Osteoblast (primary cell): ENCODE measurements around the gene GIPC1. TPM values are rescaled to one million over a fixed set of nuclear protein-coding genes. Genes with fewer than 3 reads are reported as not detected.

Experiments used
- DNase-seq: peaks from one replicate; pipeline ENCODE4 v3.0.0; 2011; ENCODE audit warnings: low spot score, mixed read lengths; ENCODE audit not compliant: insufficient read length; ENCODE audit errors: missing footprints
- H2AFZ ChIP-seq: 2 replicates; pipeline ENCODE4 v1.6.0; 2011; ENCODE audit warnings: mild to moderate bottlenecking, low read length
- H3K27ac ChIP-seq: 2 replicates; pipeline ENCODE4 v1.5.1; 2011; ENCODE audit warnings: mild to moderate bottlenecking, low read depth, low read length, moderate library complexity
- H3K27me3 ChIP-seq: 2 replicates; pipeline ENCODE4 v1.6.0; 2012; ENCODE audit warnings: mild to moderate bottlenecking, control low read depth, inconsistent platforms, low read length, moderate library complexity; ENCODE audit not compliant: insufficient read depth
- H3K36me3 ChIP-seq: 2 replicates; pipeline ENCODE4 v1.5.1; 2011; ENCODE audit warnings: mild to moderate bottlenecking, low read length, control low read depth, moderate library complexity; ENCODE audit not compliant: insufficient read depth
- H3K4me1 ChIP-seq: 2 replicates; pipeline ENCODE4 v1.5.1; 2011; ENCODE audit warnings: mild to moderate bottlenecking, low read length, control low read depth, moderate library complexity; ENCODE audit not compliant: insufficient read depth
- H3K4me2 ChIP-seq: 2 replicates; pipeline ENCODE4 v1.6.0; 2011; ENCODE audit warnings: mild to moderate bottlenecking, low read length; ENCODE audit not compliant: insufficient read depth
- H3K4me3 ChIP-seq: fragments of 200-600 bp; sonication (generic); 3 replicates; pipeline ENCODE4 v1.5.1; 2012; ENCODE audit warnings: mild to moderate bottlenecking, low read length, inconsistent platforms; ENCODE audit not compliant: insufficient read depth
- H3K79me2 ChIP-seq: 2 replicates; pipeline ENCODE4 v1.6.0; 2012; ENCODE audit warnings: mild to moderate bottlenecking, low read length, control low read depth, inconsistent platforms; ENCODE audit not compliant: insufficient read depth
- H3K9me3 ChIP-seq: 2 replicates; pipeline ENCODE4 v1.5.1; 2011; ENCODE audit warnings: low read depth, low read length, control low read depth
- H4K20me1 ChIP-seq: 2 replicates; pipeline ENCODE4 v1.6.0; 2012; ENCODE audit warnings: mild to moderate bottlenecking, low read length, control low read depth; ENCODE audit not compliant: insufficient read depth
- total RNA-seq: library from RNA; depleted of rRNA; stranded (reverse); fragments of >200 nt; gene quantifications from 2 replicates; pipeline ENCODE4 v1.2.3, GENCODE V29; 2012
- TF ChIP-seq, protein P1 (sequence below): IDR thresholded peaks from 2 replicates; pipeline ENCODE4 v1.5.1; 2011; ENCODE audit warnings: mild to moderate bottlenecking, low read depth, low read length, moderate library complexity; ENCODE audit errors: extremely low read depth

The GIPC1 gene
- total RNA-seq, 1 donor: 115 TPM

DNA sequence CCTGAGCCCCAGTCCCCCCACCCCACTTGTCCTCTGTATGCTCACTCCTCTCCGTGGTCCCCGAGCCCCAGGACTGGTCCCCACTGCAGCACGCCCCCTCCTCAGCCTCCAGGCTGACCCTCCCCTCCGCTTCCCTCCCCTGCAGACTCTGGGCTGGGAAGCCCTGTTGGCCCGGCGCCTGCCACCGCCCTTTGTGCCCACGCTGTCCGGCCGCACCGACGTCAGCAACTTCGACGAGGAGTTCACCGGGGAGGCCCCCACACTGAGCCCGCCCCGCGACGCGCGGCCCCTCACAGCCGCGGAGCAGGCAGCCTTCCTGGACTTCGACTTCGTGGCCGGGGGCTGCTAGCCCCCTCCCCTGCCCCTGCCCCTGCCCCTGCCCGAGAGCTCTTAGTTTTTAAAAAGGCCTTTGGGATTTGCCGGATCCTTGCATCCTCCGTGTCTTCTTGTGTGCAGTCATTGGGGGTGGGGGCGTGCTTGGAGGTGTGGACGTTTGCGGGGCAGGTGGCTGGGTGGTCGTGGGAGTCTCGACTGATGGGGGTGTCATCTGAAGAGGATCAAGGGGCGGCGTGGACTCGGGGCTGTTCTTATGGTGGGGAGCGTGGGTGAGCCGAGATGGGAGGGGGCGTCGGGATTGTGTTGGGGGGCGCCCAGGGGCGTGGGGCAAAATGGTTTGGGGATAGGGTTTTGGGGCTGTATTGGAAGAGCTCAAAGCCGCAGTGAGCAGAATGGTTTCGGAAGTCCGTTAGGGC is 24.3 kb downstream of the GIPC1 start:
- Histone ChIP-seq H3K9me3 (no peaks in the 10 kb centered on the region), H2AFZ (no peak overlapping the region)

DNA sequence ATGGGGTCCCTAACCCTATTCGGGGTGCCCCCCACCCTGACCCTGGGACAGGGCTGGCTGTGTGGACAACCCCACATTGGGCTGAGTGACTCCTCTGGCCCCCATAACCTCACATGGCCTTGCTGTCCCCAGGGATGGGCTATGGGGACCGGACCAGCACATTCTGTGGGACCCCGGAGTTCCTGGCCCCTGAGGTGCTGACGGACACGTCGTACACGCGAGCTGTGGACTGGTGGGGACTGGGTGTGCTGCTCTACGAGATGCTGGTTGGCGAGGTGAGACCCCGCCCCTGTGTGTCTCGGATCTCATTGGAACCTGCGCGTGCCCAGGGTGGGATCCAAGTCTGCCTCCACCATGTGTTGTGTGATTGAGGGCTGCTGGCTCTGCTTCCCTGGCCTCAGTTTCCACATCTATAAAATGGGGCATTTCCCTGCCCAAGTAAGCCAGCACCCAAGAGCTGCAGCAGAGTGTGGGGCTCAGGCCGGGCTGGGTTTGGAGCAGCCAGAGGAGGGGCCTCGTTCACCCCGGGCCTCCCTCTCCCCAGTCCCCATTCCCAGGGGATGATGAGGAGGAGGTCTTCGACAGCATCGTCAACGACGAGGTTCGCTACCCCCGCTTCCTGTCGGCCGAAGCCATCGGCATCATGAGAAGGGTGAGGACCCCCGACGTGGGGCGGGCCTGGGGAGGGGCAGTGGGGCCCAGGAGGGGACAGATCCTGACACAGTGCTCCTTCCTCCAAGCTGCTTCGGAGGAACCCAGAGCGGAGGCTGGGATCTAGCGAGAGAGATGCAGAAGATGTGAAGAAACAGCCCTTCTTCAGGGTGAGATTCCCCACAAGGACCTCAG is 25.7 kb downstream of the GIPC1 start:
- Histone ChIP-seq H3K27me3 (peaks cover 9% of the 10 kb centered on the region), H3K4me3 (no peak overlapping the region), H3K79me2 (no peaks in the 10 kb centered on the region), H2AFZ (no peak overlapping the region), H3K4me2 (no peak overlapping the region), H3K36me3 (peaks cover 14% of the 10 kb centered on the region), H3K27ac (no peak overlapping the region), H3K9me3 (no peaks in the 10 kb centered on the region), H4K20me1 (peaks cover 8% of the 10 kb centered on the region), H3K4me1 (peaks cover 7% of the 10 kb centered on the region)
- TF ChIP-seq, protein P1, sequence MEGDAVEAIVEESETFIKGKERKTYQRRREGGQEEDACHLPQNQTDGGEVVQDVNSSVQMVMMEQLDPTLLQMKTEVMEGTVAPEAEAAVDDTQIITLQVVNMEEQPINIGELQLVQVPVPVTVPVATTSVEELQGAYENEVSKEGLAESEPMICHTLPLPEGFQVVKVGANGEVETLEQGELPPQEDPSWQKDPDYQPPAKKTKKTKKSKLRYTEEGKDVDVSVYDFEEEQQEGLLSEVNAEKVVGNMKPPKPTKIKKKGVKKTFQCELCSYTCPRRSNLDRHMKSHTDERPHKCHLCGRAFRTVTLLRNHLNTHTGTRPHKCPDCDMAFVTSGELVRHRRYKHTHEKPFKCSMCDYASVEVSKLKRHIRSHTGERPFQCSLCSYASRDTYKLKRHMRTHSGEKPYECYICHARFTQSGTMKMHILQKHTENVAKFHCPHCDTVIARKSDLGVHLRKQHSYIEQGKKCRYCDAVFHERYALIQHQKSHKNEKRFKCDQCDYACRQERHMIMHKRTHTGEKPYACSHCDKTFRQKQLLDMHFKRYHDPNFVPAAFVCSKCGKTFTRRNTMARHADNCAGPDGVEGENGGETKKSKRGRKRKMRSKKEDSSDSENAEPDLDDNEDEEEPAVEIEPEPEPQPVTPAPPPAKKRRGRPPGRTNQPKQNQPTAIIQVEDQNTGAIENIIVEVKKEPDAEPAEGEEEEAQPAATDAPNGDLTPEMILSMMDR: no peak
- DNase-seq: peak; percentile 89

More for the DNA sequence above, 24.3 kb downstream of the GIPC1 start:
- no peak overlapping the region for H3K27ac ChIP-seq
- H3K79me2 ChIP-seq: no peaks in the 10 kb centered on the region
- DNase-seq: peak; percentile 66
- H4K20me1 ChIP-seq: peaks cover 15% of the 10 kb centered on the region
- TF ChIP-seq, protein P1: no peak
- peak overlapping the region; percentile 42 for H3K4me3 ChIP-seq
- peaks cover 14% of the 10 kb centered on the region for H3K4me1 ChIP-seq
- peaks cover 9% of the 10 kb centered on the region for H3K27me3 ChIP-seq
- peak overlapping the region; percentile 57 for H3K4me2 ChIP-seq
- H3K36me3 ChIP-seq: peaks cover 9% of the 10 kb centered on the region

DNA sequence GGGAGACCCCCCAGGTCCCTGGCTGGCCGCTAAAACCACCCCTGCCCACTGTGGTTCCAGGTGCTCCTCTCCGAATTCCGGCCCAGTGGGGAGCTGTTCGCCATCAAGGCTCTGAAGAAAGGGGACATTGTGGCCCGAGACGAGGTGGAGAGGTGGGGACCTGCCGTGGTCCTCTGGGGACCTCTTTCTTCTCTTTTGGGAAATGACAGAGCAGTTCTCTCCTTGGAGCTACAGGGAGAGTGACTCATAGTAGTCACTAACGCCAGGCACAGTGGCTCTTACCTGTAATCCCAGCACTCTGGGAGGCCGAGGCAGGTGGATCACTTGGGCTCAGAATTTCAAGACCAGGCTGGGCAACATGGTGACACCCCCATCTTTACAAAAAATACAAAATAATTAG is 28.1 kb downstream of the GIPC1 start:
- Histone ChIP-seq H3K9me3 (no peaks in the 10 kb centered on the region), H3K36me3 (peaks cover 29% of the 10 kb centered on the region), H3K4me2 (no peak overlapping the region), H3K4me3 (no peak overlapping the region), H3K27ac (no peak overlapping the region), H3K4me1 (peaks cover 3% of the 10 kb centered on the region), H4K20me1 (peaks cover 6% of the 10 kb centered on the region), H3K27me3 (peaks cover under 1% of the 10 kb centered on the region), H2AFZ (no peak overlapping the region), H3K79me2 (no peaks in the 10 kb centered on the region)
- DNase-seq: peak; percentile 71
- TF ChIP-seq, protein P1: no peak

DNA sequence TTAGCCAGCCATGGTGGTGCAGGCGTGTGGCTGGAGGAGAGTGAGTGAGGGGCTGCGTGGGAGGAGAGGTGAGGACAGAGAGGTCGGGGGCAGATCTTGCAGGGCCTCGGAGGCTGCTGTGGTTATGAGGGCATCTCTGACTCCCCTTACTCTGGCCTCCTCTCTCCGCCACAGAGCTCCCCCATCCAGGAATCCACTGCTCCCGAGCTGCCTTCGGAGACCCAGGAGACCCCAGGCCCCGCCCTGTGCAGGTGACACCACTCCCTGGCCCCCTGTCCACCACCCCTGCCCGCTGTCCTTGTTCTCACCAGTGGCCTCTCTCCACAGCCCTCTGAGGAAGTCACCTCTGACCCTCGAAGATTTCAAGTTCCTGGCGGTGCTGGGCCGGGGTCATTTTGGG is 28.5 kb downstream of the GIPC1 start:
- no peaks in the 10 kb centered on the region for H3K9me3 ChIP-seq
- peaks cover 29% of the 10 kb centered on the region for H3K36me3 ChIP-seq
- H2AFZ ChIP-seq: no peak overlapping the region
- TF ChIP-seq, protein P1: no peak
- no peak overlapping the region for H3K4me2 ChIP-seq
- no peak overlapping the region for H3K4me3 ChIP-seq
- peaks cover 2% of the 10 kb centered on the region for H3K4me1 ChIP-seq
- no peaks in the 10 kb centered on the region for H3K79me2 ChIP-seq
- no peaks in the 10 kb centered on the region for H3K27me3 ChIP-seq
- H3K27ac ChIP-seq: no peak overlapping the region
- peaks cover 5% of the 10 kb centered on the region for H4K20me1 ChIP-seq
- peak; percentile 61 for DNase-seq
